WTC11 (cell line): ENCODE measurements around the gene LRRIQ4. TPM values are rescaled to one million over a fixed set of nuclear protein-coding genes. Genes with fewer than 3 reads are reported as not detected.
A peak's percentile ranks its signal among the peaks of the same experiment; 100 is the strongest.

Source experiments
- ATAC-seq: fragments of 200-7000 bp; cut with Tn5 transposase; 2 replicates; pipeline ENCODE4 v1.10.0; 2021; ENCODE audit warnings: mild to moderate bottlenecking, moderate library complexity
- CTCF ChIA-PET: fragments of 300-600 bp; sonication (Branson Sonifier 250); formaldehyde crosslinking; loops from one replicate; lab custom pipeline; 2021; ENCODE audit warnings: antibody characterized with exemption; lab: Charles Lee
- POLR2A ChIA-PET: fragments of 350-600 bp; sonication (Branson Sonifier 250); formaldehyde crosslinking; loops from one replicate; lab custom pipeline; 2021; ENCODE audit warnings: antibody characterized with exemption; lab: Charles Lee
- DNase-seq: peaks from one replicate; pipeline ENCODE4 v3.0.0; 2021; ENCODE audit warnings: low spot score
- H3K27ac Mint-ChIP-seq: 2 replicates; pipeline ENCODE4 v1.8.0; 2021; ENCODE audit warnings: mixed read lengths
- H3K27me3 Mint-ChIP-seq: 2 replicates; pipeline ENCODE4 v1.8.0; 2021; ENCODE audit warnings: low read depth, mild to moderate bottlenecking, moderate library complexity, mixed read lengths
- H3K36me3 Mint-ChIP-seq: 2 replicates; pipeline ENCODE4 v1.8.0; 2021; ENCODE audit warnings: mixed read lengths
- H3K4me1 Mint-ChIP-seq: 2 replicates; pipeline ENCODE4 v1.8.0; 2022; ENCODE audit warnings: mixed read lengths
- H3K4me3 Mint-ChIP-seq: 2 replicates; pipeline ENCODE4 v1.8.0; 2021; ENCODE audit warnings: mild to moderate bottlenecking, moderate library complexity, mixed read lengths
- H3K9me3 Mint-ChIP-seq: 2 replicates; pipeline ENCODE4 v1.8.0; 2021; ENCODE audit warnings: mixed read lengths
- ATF1 ChIP-seq: sonication (generic); formaldehyde crosslinking; IDR thresholded peaks from 2 replicates; pipeline ENCODE4 v1.8.1; 2023; ENCODE audit warnings: mild to moderate bottlenecking, moderate library complexity, missing genetic modification reagents
- E2F5 ChIP-seq: sonication (generic); formaldehyde crosslinking; IDR thresholded peaks from 2 replicates; pipeline ENCODE4 v1.8.1; 2022; ENCODE audit warnings: mild to moderate bottlenecking, moderate library complexity, missing genetic modification reagents
- ESRRA ChIP-seq: sonication (generic); formaldehyde crosslinking; IDR thresholded peaks from 2 replicates; pipeline ENCODE4 v1.8.1; 2022; ENCODE audit warnings: mild to moderate bottlenecking, missing genetic modification reagents, borderline replicate concordance
- GABPB1 ChIP-seq: sonication (generic); formaldehyde crosslinking; IDR thresholded peaks from 2 replicates; pipeline ENCODE4 v1.8.1; 2023; ENCODE audit warnings: mild to moderate bottlenecking, missing genetic modification reagents
- IRF2 ChIP-seq: sonication (generic); formaldehyde crosslinking; IDR thresholded peaks from 2 replicates; pipeline ENCODE4 v1.8.0; 2022; ENCODE audit warnings: low read depth, missing genetic modification reagents, borderline replicate concordance
- MXD4 ChIP-seq: fragments of 250-450 bp; sonication (Bioruptor Pico); IDR thresholded peaks from 2 replicates; pipeline ENCODE4 v1.8.0; 2021; ENCODE audit warnings: mild to moderate bottlenecking, moderate library complexity, borderline replicate concordance
- NFE2L1 ChIP-seq: sonication (generic); formaldehyde crosslinking; IDR thresholded peaks from 2 replicates; pipeline ENCODE4 v1.8.1; 2023; ENCODE audit warnings: missing genetic modification reagents
- NR3C1 ChIP-seq: sonication (generic); formaldehyde crosslinking; conservative IDR thresholded peaks from 2 replicates; pipeline ENCODE4 v1.8.1; 2023; ENCODE audit warnings: low read depth, mild to moderate bottlenecking, missing genetic modification reagents
- PRDM15 ChIP-seq: sonication (generic); formaldehyde crosslinking; IDR thresholded peaks from 2 replicates; pipeline ENCODE4 v1.8.0; 2022; ENCODE audit warnings: missing genetic modification reagents
- RELA ChIP-seq: sonication (generic); formaldehyde crosslinking; IDR thresholded peaks from 2 replicates; pipeline ENCODE4 v1.8.1; 2022; ENCODE audit warnings: missing genetic modification reagents, mild to moderate bottlenecking, borderline replicate concordance
- SMAD4 ChIP-seq: sonication (generic); formaldehyde crosslinking; IDR thresholded peaks from 2 replicates; pipeline ENCODE4 v1.8.0; 2022; ENCODE audit warnings: mild to moderate bottlenecking, missing genetic modification reagents
- TEAD1 ChIP-seq: sonication (generic); formaldehyde crosslinking; IDR thresholded peaks from 2 replicates; pipeline ENCODE4 v1.8.0; 2022; ENCODE audit warnings: mild to moderate bottlenecking, missing genetic modification reagents
- TEAD4 ChIP-seq: sonication (generic); formaldehyde crosslinking; IDR thresholded peaks from 2 replicates; pipeline ENCODE4 v1.8.0; 2022; ENCODE audit warnings: mild to moderate bottlenecking, missing genetic modification reagents
- ZNF138 ChIP-seq: sonication (generic); formaldehyde crosslinking; conservative IDR thresholded peaks from 2 replicates; pipeline ENCODE4 v1.8.1; 2022; ENCODE audit warnings: mild to moderate bottlenecking, moderate library complexity, missing genetic modification reagents
- ZNF317 ChIP-seq: sonication (generic); formaldehyde crosslinking; IDR thresholded peaks from 2 replicates; pipeline ENCODE4 v1.8.1; 2023; ENCODE audit warnings: low read depth, mild to moderate bottlenecking, moderate library complexity, missing genetic modification reagents, borderline replicate concordance
- ZNF416 ChIP-seq: fragments of 250-450 bp; sonication (Bioruptor Pico); IDR thresholded peaks from 2 replicates; pipeline ENCODE4 v1.9.0; 2021; ENCODE audit warnings: mild to moderate bottlenecking, inconsistent platforms
- ZNF423 ChIP-seq: fragments of 250-450 bp; sonication (Bioruptor Pico); IDR thresholded peaks from 2 replicates; pipeline ENCODE4 v2.1.2; 2022; ENCODE audit warnings: mild to moderate bottlenecking, moderate library complexity
- ZNF512 ChIP-seq: sonication (generic); formaldehyde crosslinking; IDR thresholded peaks from 2 replicates; pipeline ENCODE4 v1.8.1; 2022; ENCODE audit warnings: missing genetic modification reagents, borderline replicate concordance
- total RNA-seq: library from RNA; stranded (reverse); gene quantifications from 3 replicates; pipeline ENCODE4 v1.2.3, GENCODE V29; 2021
- TF ChIP-seq, protein P1 (sequence below): sonication (generic); formaldehyde crosslinking; conservative IDR thresholded peaks from 2 replicates; pipeline ENCODE4 v1.8.1; 2023; ENCODE audit warnings: mild to moderate bottlenecking, low read depth, missing genetic modification reagents, moderate library complexity

LRRIQ4 gene
- total RNA-seq, 1 experiment from 2014 or later = 0.09 TPM

DNA sequence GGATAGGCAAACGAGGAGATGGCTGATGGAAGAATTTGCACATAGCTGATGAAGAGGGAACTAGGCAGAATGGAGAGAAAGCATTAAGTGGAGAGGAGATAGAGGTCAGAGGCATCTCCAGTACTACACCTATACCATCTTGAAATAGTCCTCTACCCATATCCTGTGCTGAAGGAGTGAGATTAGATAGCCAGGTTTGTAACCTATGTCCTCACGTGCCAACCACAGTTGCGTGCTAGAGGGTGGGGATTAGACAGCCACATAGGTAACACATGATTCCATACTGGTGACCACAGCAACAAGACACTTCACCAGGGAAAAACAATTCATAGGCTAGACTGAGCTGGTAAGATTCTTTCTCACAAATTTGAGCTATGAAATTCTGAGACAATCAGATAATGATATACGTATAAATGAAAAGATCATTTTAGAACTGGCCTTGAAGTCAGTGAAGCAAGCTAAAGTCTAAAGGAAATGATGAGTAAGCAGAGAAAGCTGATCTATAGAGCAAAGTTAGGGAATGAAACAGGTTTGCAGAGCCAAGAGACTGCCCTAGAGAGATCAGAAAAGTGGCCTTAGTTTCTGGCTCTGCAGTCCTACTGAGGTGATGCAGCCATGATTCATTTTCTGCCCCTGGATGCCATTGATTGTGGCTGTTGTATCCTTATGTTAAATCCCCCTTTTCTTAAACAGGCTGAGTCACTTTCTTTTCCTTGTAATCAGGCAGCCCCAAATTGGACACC lies 21.8 kb upstream of the LRRIQ4 start:
- TF ChIP-seq RELA (CRISPR knock-in tag) = no peak
- TF ChIP-seq ZNF138 (CRISPR knock-in tag) = no peak
- TF ChIP-seq IRF2 (CRISPR knock-in tag) = no peak
- TF ChIP-seq ZNF416 (CRISPR knock-in tag) = no peak
- TF ChIP-seq SMAD4 = no peak
- TF ChIP-seq TEAD4 = no peak
- TF ChIP-seq NR3C1 = no peak
- no peak for TF ChIP-seq TEAD1
- TF ChIP-seq MXD4 (CRISPR knock-in tag) = no peak
- TF ChIP-seq ESRRA (CRISPR knock-in tag) = no peak
- DNase-seq = no peak
- CTCF ChIA-PET = no interaction called here
- ATAC-seq = no peak
- no peaks in the 10 kb centered on the region for H3K27me3 Mint-ChIP-seq
- peak overlapping the region; percentile 12 for H3K27ac Mint-ChIP-seq
- H3K4me1 Mint-ChIP-seq = no peaks in the 10 kb centered on the region
- H3K9me3 Mint-ChIP-seq = no peaks in the 10 kb centered on the region
- no peak overlapping the region for H3K4me3 Mint-ChIP-seq
- POLR2A ChIA-PET = no interaction called here
- peaks cover 19% of the 10 kb centered on the region for H3K36me3 Mint-ChIP-seq

- POLR2A ChIA-PET = no interaction called here
- Mint-ChIP-seq H3K27me3 (no peaks in the 10 kb centered on the region), H3K36me3 (peaks cover 9% of the 10 kb centered on the region), H3K9me3 (no peaks in the 10 kb centered on the region), H3K4me3 (no peak overlapping the region), H3K27ac (no peak overlapping the region), H3K4me1 (no peaks in the 10 kb centered on the region)
- CTCF ChIA-PET = interaction anchor here (0.5 kb wide), 1 partner anchor 383 kb away, joined by 3 read pairs; no protein-coding TSS in a partner anchor
- DNase-seq (no peak), ATAC-seq (no peak)
- TF ChIP-seq PRDM15 (CRISPR knock-in tag) = no peak
- TF ChIP-seq ZNF317 (CRISPR knock-in tag) = no peak
- no peak for TF ChIP-seq ZNF138 (CRISPR knock-in tag)
- TF ChIP-seq, protein P1, sequence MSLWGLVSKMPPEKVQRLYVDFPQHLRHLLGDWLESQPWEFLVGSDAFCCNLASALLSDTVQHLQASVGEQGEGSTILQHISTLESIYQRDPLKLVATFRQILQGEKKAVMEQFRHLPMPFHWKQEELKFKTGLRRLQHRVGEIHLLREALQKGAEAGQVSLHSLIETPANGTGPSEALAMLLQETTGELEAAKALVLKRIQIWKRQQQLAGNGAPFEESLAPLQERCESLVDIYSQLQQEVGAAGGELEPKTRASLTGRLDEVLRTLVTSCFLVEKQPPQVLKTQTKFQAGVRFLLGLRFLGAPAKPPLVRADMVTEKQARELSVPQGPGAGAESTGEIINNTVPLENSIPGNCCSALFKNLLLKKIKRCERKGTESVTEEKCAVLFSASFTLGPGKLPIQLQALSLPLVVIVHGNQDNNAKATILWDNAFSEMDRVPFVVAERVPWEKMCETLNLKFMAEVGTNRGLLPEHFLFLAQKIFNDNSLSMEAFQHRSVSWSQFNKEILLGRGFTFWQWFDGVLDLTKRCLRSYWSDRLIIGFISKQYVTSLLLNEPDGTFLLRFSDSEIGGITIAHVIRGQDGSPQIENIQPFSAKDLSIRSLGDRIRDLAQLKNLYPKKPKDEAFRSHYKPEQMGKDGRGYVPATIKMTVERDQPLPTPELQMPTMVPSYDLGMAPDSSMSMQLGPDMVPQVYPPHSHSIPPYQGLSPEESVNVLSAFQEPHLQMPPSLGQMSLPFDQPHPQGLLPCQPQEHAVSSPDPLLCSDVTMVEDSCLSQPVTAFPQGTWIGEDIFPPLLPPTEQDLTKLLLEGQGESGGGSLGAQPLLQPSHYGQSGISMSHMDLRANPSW (CRISPR knock-in tag) = no peak
- no peak for TF ChIP-seq ZNF423 (CRISPR knock-in tag)
- no peak for TF ChIP-seq NFE2L1 (CRISPR knock-in tag)
- no peak for TF ChIP-seq ATF1 (CRISPR knock-in tag)
- no peak for TF ChIP-seq E2F5 (CRISPR knock-in tag)
- no peak for TF ChIP-seq ZNF512 (CRISPR knock-in tag)
- TF ChIP-seq GABPB1 (CRISPR knock-in tag) = no peak
- TF ChIP-seq IRF2 (CRISPR knock-in tag) = no peak
- TF ChIP-seq RELA (CRISPR knock-in tag) = no peak
Observed at GRCh38 chr3:169792359-169792758, 20.3 kb upstream of the LRRIQ4 start.
